Fibroblast of lung (primary cell): ENCODE results near the gene CGRRF1. TPM values are rescaled to one million over a fixed set of nuclear protein-coding genes. Genes with fewer than 3 reads are reported as not detected.

Source experiments
- DNase-seq, 2 donors: peaks; one replicate each; pipeline versions ENCODE4 v3.0.0 to v3.0.0-alpha.2; 2010; ENCODE audit warnings: low read depth in 2 of 2
- H2AFZ ChIP-seq: 2 replicates; pipeline ENCODE4 v1.5.1; 2012; ENCODE audit warnings: low read length, control low read depth, inconsistent platforms
- H3K27ac ChIP-seq: 2 replicates; pipeline ENCODE4 v1.5.1; 2011; ENCODE audit warnings: low read length, control low read depth; ENCODE audit not compliant: insufficient read depth
- H3K27me3 ChIP-seq: 2 replicates; pipeline ENCODE4 v1.5.1; 2011; ENCODE audit warnings: mild to moderate bottlenecking, low read length; ENCODE audit not compliant: control insufficient read depth, insufficient read depth
- H3K36me3 ChIP-seq: 2 replicates; pipeline ENCODE4 v1.5.1; 2011; ENCODE audit warnings: low read length; ENCODE audit not compliant: control insufficient read depth, insufficient read depth
- H3K4me1 ChIP-seq: 2 replicates; pipeline ENCODE4 v1.5.1; 2011; ENCODE audit warnings: low read length; ENCODE audit not compliant: control insufficient read depth, insufficient read depth; ENCODE audit errors: extremely low read depth
- H3K4me2 ChIP-seq: 2 replicates; pipeline ENCODE4 v1.5.1; 2011; ENCODE audit warnings: low read length, control low read depth; ENCODE audit not compliant: insufficient read depth; ENCODE audit errors: extremely low read depth
- H3K4me3 ChIP-seq, 4 experiments: fragments of 200-600 bp in 1 of 4; sonication (generic) in 1 of 4; replicated peaks in 1 of 4; 2 replicates each; pipeline ENCODE4 v1.5.1; 2011 to 2016; ENCODE audit warnings: low read length in 4 of 4, low read depth in 3 of 4, mild to moderate bottlenecking in 3 of 4, control low read depth in 2 of 4, inconsistent platforms in 1 of 4, mixed read lengths in 1 of 4; ENCODE audit not compliant: insufficient read depth in 1 of 4; ENCODE audit errors: control extremely low read depth in 1 of 4
- H3K79me2 ChIP-seq: 2 replicates; pipeline ENCODE4 v1.5.1; 2012; ENCODE audit warnings: mild to moderate bottlenecking, low read length, inconsistent platforms; ENCODE audit not compliant: control insufficient read depth, insufficient read depth
- H3K9ac ChIP-seq: 2 replicates; pipeline ENCODE4 v1.5.1; 2011; ENCODE audit warnings: mild to moderate bottlenecking, low read length, control low read depth; ENCODE audit not compliant: insufficient read depth
- H3K9me3 ChIP-seq: 2 replicates; pipeline ENCODE4 v1.5.1; 2012; ENCODE audit warnings: low read depth, low read length; ENCODE audit not compliant: control insufficient read depth, insufficient read depth
- H4K20me1 ChIP-seq: 2 replicates; pipeline ENCODE4 v1.5.1; 2011; ENCODE audit warnings: low read length; ENCODE audit not compliant: control insufficient read depth, insufficient read depth; ENCODE audit errors: extremely low read depth
- EZH2 ChIP-seq: IDR thresholded peaks from 2 replicates; pipeline ENCODE4 v1.5.1; 2012; ENCODE audit warnings: low read length, control low read depth, mild to moderate bottlenecking; ENCODE audit errors: missing control alignments
- polyA plus RNA-seq, 2 donors: library from polyadenylated mRNA; depleted of rRNA in 1 of 2; stranded (reverse) in 1 of 2; unstranded in 1 of 2; fragments of >200 nt; gene quantifications; 2 replicates each; pipeline ENCODE4 v1.2.1, GENCODE V29; 2011 to 2012; ENCODE audit warnings: missing spikeins in 1 of 2
- total RNA-seq: library from RNA; depleted of rRNA; stranded (reverse); fragments of >200 nt; gene quantifications from 2 replicates; pipeline ENCODE4 v1.2.1, GENCODE V29; 2014
- TF ChIP-seq, protein P1 (sequence below), 2 donors: IDR thresholded peaks in 1 of 2; conservative IDR thresholded peaks in 1 of 2; 1 replicate in 1 of 2; 2 replicates in 1 of 2; pipeline ENCODE4 v1.5.1; 2011 to 2012; ENCODE audit warnings: low read length in 2 of 2, control low read depth in 1 of 2, inconsistent platforms in 1 of 2, low read depth in 1 of 2, mild to moderate bottlenecking in 1 of 2

Gene CGRRF1
- total and polyA plus RNA-seq, 2 donors (not counting 1 experiment from before 2014, with no cell fraction given): 15.8 to 23.0 TPM

DNA sequence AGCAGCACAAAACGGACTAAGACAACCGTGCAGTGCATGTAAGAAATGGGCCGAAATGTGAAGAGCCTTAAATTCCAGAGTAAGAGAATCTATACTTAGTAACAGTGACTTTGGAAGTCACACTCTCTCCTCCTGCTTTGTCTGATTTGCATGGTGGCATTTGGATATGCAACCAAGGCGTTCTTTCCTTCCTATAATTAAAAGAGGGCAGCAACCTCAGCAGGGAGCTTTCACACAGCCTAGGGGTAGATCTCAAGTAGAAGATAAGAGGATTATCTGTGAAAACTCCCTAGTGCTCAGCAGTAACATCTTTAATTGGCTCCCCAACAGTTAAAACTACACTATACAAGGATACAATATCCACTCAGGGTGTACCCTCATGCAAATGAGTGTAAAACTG lies 37.4 kb upstream of the CGRRF1 start:
- H3K4me1 ChIP-seq: no peaks in the 10 kb centered on the region
- peaks cover 1% of the 10 kb centered on the region for H3K36me3 ChIP-seq
- no peaks in the 10 kb centered on the region for H3K27me3 ChIP-seq
- TF ChIP-seq EZH2: no peak
- TF ChIP-seq, protein P1, sequence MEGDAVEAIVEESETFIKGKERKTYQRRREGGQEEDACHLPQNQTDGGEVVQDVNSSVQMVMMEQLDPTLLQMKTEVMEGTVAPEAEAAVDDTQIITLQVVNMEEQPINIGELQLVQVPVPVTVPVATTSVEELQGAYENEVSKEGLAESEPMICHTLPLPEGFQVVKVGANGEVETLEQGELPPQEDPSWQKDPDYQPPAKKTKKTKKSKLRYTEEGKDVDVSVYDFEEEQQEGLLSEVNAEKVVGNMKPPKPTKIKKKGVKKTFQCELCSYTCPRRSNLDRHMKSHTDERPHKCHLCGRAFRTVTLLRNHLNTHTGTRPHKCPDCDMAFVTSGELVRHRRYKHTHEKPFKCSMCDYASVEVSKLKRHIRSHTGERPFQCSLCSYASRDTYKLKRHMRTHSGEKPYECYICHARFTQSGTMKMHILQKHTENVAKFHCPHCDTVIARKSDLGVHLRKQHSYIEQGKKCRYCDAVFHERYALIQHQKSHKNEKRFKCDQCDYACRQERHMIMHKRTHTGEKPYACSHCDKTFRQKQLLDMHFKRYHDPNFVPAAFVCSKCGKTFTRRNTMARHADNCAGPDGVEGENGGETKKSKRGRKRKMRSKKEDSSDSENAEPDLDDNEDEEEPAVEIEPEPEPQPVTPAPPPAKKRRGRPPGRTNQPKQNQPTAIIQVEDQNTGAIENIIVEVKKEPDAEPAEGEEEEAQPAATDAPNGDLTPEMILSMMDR (conservative IDR thresholded peaks at IDR 0.05 in 1 of 2, IDR thresholded peaks at IDR 0.05 in 1 of 2; ENCODE audit: low read depth in 1 of 2, low read length in 2 of 2): no peak
- no peaks in the 10 kb centered on the region for H3K9me3 ChIP-seq
- H3K27ac ChIP-seq: no peak overlapping the region
- H2AFZ ChIP-seq: no peak overlapping the region
- H3K9ac ChIP-seq: no peak overlapping the region
- no peaks in the 10 kb centered on the region for H4K20me1 ChIP-seq
- no peak overlapping the region for H3K4me3 ChIP-seq
- DNase-seq: no peak
- no peak overlapping the region for H3K4me2 ChIP-seq
- H3K79me2 ChIP-seq: no peaks in the 10 kb centered on the region

DNA sequence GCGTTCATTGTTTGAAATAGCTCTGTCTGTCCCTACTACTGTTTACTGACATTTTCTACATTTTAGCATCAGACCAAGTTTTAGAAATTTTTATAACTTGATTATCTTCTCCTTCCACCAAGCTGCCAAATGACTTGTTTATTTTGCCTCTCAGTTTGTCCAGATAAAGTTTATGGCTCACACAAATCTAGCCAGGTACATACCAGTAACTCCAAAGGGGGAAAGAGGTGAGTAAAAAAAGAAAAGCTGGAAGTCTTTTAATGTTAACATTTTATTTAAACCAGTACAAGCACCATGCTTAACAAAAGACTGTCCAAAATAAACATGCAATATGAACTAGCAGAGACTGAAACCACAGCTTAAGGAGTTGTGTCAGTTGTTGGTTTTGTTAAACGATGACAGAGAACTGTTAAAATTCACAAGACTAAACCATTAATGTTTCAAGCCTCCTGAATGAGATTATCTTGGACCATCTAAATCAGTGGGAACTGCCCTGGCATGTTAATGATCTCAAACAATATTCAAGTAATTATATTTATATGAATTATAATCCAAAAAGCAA lies 35.4 kb upstream of the CGRRF1 start:
- Histone ChIP-seq H4K20me1 (no peaks in the 10 kb centered on the region), H3K36me3 (peaks cover 3% of the 10 kb centered on the region), H3K27ac (no peak overlapping the region), H3K4me1 (no peaks in the 10 kb centered on the region), H3K27me3 (no peaks in the 10 kb centered on the region), H3K4me3 (no peak overlapping the region), H2AFZ (no peak overlapping the region), H3K79me2 (no peaks in the 10 kb centered on the region), H3K4me2 (no peak overlapping the region), H3K9ac (no peak overlapping the region), H3K9me3 (no peaks in the 10 kb centered on the region)
- peak in 1 of 2 donors; percentile 56 for DNase-seq
- TF ChIP-seq, protein P1 (conservative IDR thresholded peaks at IDR 0.05 in 1 of 2, IDR thresholded peaks at IDR 0.05 in 1 of 2; ENCODE audit: low read depth in 1 of 2, low read length in 2 of 2): no peak
- TF ChIP-seq EZH2: no peak

DNA sequence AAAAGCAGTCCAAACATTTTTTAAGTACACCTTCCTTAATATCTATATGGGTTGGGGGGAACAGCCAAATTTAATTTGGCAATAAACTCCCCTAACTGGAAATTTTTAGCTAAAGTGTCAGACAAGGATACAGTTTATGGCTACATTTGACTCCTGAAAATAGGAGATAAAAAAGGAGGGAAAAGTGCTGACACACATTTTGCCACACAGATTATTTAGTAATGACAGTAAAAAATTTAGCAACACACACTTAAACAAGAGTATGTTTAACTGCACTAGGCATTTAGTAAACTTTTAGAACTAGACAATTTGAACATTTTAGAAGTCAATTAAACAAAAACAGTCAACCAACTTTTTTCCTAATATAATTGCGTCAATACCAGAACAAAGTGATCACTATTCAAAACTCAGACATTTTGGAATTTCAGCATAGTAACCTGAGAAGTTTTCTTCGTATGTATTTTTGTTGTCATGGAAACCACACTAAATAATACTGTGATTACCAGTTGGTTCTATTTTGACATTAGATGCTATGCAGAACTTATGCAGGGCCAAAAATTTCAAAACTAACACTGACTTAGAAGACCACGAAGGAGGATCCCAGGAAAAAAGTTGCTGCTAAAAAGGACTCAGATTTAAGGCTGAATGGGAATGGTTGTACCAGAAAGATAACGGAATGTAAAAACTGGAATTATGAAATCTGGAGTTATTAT lies 34.4 kb upstream of the CGRRF1 start:
- H3K4me1 ChIP-seq: no peaks in the 10 kb centered on the region
- H3K4me3 ChIP-seq: no peak overlapping the region
- peak; percentile 19 to 63 for DNase-seq
- peaks cover under 1% of the 10 kb centered on the region for H4K20me1 ChIP-seq
- TF ChIP-seq EZH2: no peak
- TF ChIP-seq, protein P1 (conservative IDR thresholded peaks at IDR 0.05 in 1 of 2, IDR thresholded peaks at IDR 0.05 in 1 of 2; ENCODE audit: low read depth in 1 of 2, low read length in 2 of 2): no peak
- no peak overlapping the region for H3K27ac ChIP-seq
- H3K36me3 ChIP-seq: peaks cover 3% of the 10 kb centered on the region
- H3K9me3 ChIP-seq: no peaks in the 10 kb centered on the region
- no peak overlapping the region for H3K9ac ChIP-seq
- no peak overlapping the region for H2AFZ ChIP-seq
- no peaks in the 10 kb centered on the region for H3K27me3 ChIP-seq
- H3K79me2 ChIP-seq: no peaks in the 10 kb centered on the region
- no peak overlapping the region for H3K4me2 ChIP-seq
